K562 (cell line): ENCODE results near the gene ACAP3. TPM values are rescaled to one million over a fixed set of nuclear protein-coding genes. Genes with fewer than 3 reads are reported as not detected.
A peak's percentile ranks its signal among the peaks of the same experiment; 100 is the strongest.

Experiments
- ATAC-seq: fragments of 200-7000 bp; cut with Tn5 transposase; 3 replicates; pipeline ENCODE4 v1.9.1; 2020; ENCODE audit warnings: moderate library complexity
- BruUV-seq: library from RNA; stranded (reverse); fragments of 400-500 nt; replicated peaks from 2 replicates; lab custom pipeline; 2021; lab: Mats Ljungman, UMichigan
- CTCF ChIA-PET: fragments of 300-600 bp; formaldehyde crosslinking; extraction: SDS; loops from one replicate; lab custom pipeline; 2021; ENCODE audit warnings: low intra/inter-chr PET ratio; lab: Yijun Ruan, JAX
- POLR2A ChIA-PET: fragments of 300-600, 350-650 bp; sonication (Branson Sonifier 250); formaldehyde crosslinking; extraction: SDS; loops from one replicate; lab custom pipeline; 2021; ENCODE audit warnings: antibody characterized with exemption, inconsistent platforms; lab: Yijun Ruan, JAX
- DNase-seq, 4 experiments: peaks; one replicate each; pipeline versions ENCODE4 v3.0.0 to v3.0.0-alpha.2; 2011 to 2018; ENCODE audit warnings: low spot score in 3 of 4, mixed read lengths in 3 of 4; ENCODE audit errors: extremely low read depth in 1 of 4
- FAIRE-seq: peaks from 2 replicates; lab custom pipeline; 2011; peaks lifted over from hg19 to GRCh38; lab: Jason Lieb, UNC
- H2AFZ ChIP-seq: 2 replicates; pipeline ENCODE4 v1.6.0; 2011; ENCODE audit warnings: low read depth, low read length, control low read depth, inconsistent platforms
- H3K27ac ChIP-seq: fragments of 200-600 bp; 3 replicates; pipeline ENCODE4 v1.8.0; 2011; ENCODE audit warnings: low read depth, mild to moderate bottlenecking, control low read depth, inconsistent platforms, low read length, moderate library complexity, mixed read lengths; ENCODE audit errors: extremely low read depth
- H3K27me3 ChIP-seq, 2 experiments: fragments of 300-600 bp in 1 of 2; 2 replicates in 1 of 2; 3 replicates in 1 of 2; pipeline versions ENCODE4 v1.6.0 to v1.8.0; 2011; ENCODE audit warnings: inconsistent platforms in 2 of 2, low read length in 2 of 2, mild to moderate bottlenecking in 1 of 2, mixed read lengths in 1 of 2, moderate library complexity in 1 of 2; ENCODE audit not compliant: control insufficient read depth in 2 of 2, insufficient read depth in 2 of 2
- H3K36me3 ChIP-seq: fragments of 300-600 bp; 3 replicates; pipeline ENCODE4 v1.8.0; 2011; ENCODE audit warnings: mild to moderate bottlenecking, low read length, inconsistent platforms; ENCODE audit not compliant: control insufficient read depth, insufficient read depth
- H3K4me1 ChIP-seq, 2 experiments: fragments of 200-600 bp in 1 of 2; replicated peaks in 1 of 2; 2 replicates in 1 of 2; 3 replicates in 1 of 2; pipeline versions ENCODE4 v1.5.1 to v1.8.0; 2011; ENCODE audit warnings: inconsistent platforms in 2 of 2, low read length in 2 of 2, mild to moderate bottlenecking in 1 of 2, mixed read lengths in 1 of 2, moderate library complexity in 1 of 2; ENCODE audit not compliant: control insufficient read depth in 2 of 2, insufficient read depth in 2 of 2
- H3K4me2 ChIP-seq: 2 replicates; pipeline ENCODE4 v1.6.1; 2011; ENCODE audit warnings: low read length, control low read depth, inconsistent platforms, mixed read lengths; ENCODE audit not compliant: insufficient read depth
- H3K4me3 ChIP-seq: fragments of 200-600 bp; sonication (generic), shearing (Covaris generic); 2 replicates; pipeline ENCODE4 v1.5.1; 2016; ENCODE audit warnings: control low read depth, inconsistent platforms
- H3K79me2 ChIP-seq: fragments of 200-600 bp; 3 replicates; pipeline ENCODE4 v1.8.0; 2011; ENCODE audit warnings: low read length, inconsistent platforms; ENCODE audit not compliant: control insufficient read depth, insufficient read depth
- H3K9ac ChIP-seq, 2 experiments: 2 replicates each; pipeline versions ENCODE4 v1.6.0 to v1.6.1; 2011; ENCODE audit warnings: low read depth in 2 of 2, low read length in 2 of 2, control low read depth in 1 of 2, inconsistent platforms in 1 of 2, mild to moderate bottlenecking in 1 of 2, mixed read lengths in 1 of 2; ENCODE audit not compliant: insufficient read depth in 1 of 2
- H3K9me1 ChIP-seq: one replicate; pipeline ENCODE4 v1.6.0; 2011; ENCODE audit warnings: inconsistent platforms, mild to moderate bottlenecking, low read length, moderate library complexity; ENCODE audit not compliant: control insufficient read depth, insufficient read depth
- H3K9me3 ChIP-seq: replicated peaks from 2 replicates; pipeline ENCODE4 v1.5.1; 2011; ENCODE audit warnings: low read depth, low read length, inconsistent platforms; ENCODE audit not compliant: control insufficient read depth, insufficient read depth
- H4K20me1 ChIP-seq: replicated peaks from 2 replicates; pipeline ENCODE4 v1.6.1; 2011; ENCODE audit warnings: low read length, inconsistent platforms, mixed read lengths; ENCODE audit not compliant: control insufficient read depth, insufficient read depth
- CBX5 ChIP-seq: IDR thresholded peaks from 2 replicates; pipeline ENCODE4 v1.6.1; 2014; ENCODE audit warnings: low read depth, borderline replicate concordance
- MAX ChIP-seq: sonication (generic); formaldehyde crosslinking; IDR thresholded peaks from 2 replicates; pipeline ENCODE4 v1.9.0; 2022; ENCODE audit warnings: mild to moderate bottlenecking, missing genetic modification reagents
- MYNN ChIP-seq, 2 experiments: sonication (generic); formaldehyde crosslinking in 1 of 2; IDR thresholded peaks; 2 replicates each; pipeline versions ENCODE4 v1.5.0 to v1.6.1; 2016 to 2020; ENCODE audit warnings: antibody characterized with exemption in 1 of 2, missing genetic modification reagents in 1 of 2
- THAP12 ChIP-seq: fragments of 250-450 bp; sonication (Bioruptor Pico); IDR thresholded peaks from 2 replicates; pipeline ENCODE4 v1.9.0; 2021; ENCODE audit warnings: mild to moderate bottlenecking, inconsistent platforms
- ZBTB33 ChIP-seq: sonication (generic); formaldehyde crosslinking; IDR thresholded peaks from 2 replicates; pipeline ENCODE4 v1.8.1; 2023; ENCODE audit warnings: mild to moderate bottlenecking, missing genetic modification reagents
- ZFPM2 ChIP-seq: fragments of 250-450 bp; sonication (Bioruptor Pico); IDR thresholded peaks from 2 replicates; pipeline ENCODE4 v1.5.1; 2022; ENCODE audit warnings: mild to moderate bottlenecking
- WGBS: fragments of 100-300 bp; shearing (Covaris generic); methylation state at CpG from one replicate; pipeline ENCODE4 v1.1.6; 2016; ENCODE audit warnings: low coverage, mixed read lengths; ENCODE audit not compliant: insufficient coverage; ENCODE audit errors: missing lambda C conversion rate; 5-methylcytosine and 5-hydroxymethylcytosine counted together
- in situ Hi-C: fragments of 300-500 bp; cut with MboI; formaldehyde crosslinking; loops from 4 replicates; pipeline ENCODE4 v1.15.0; 2018; ENCODE audit warnings: inconsistent platforms, mixed read lengths
- intact Hi-C: fragments of 100-400 bp; cut with micrococcal nuclease; formaldehyde crosslinking; loops from 2 replicates; pipeline ENCODE4 v1.14.2; 2022
- polyA plus RNA-seq, 8 experiments: library from polyadenylated mRNA; depleted of rRNA in 4 of 8; stranded (reverse) in 5 of 8; unstranded in 3 of 8; fragments of >200 nt; fragmentation: Nextera tagmentation in 2 of 8; fragmentation: Illumina TruSeq in 1 of 8; extraction: Ambion mirVana in 2 of 8; extraction: Trizol in 1 of 8; gene quantifications; 2 replicates each; pipeline versions ENCODE4 v1.2.1 to v1.2.3, GENCODE V29; 2011 to 2014; ENCODE audit warnings: inconsistent platforms in 1 of 8, missing spikeins in 1 of 8
- total RNA-seq, 7 experiments: library from RNA; depleted of rRNA in 6 of 7; stranded (reverse); fragments of >200 nt in 6 of 7; fragmentation: Illumina TruSeq in 2 of 7; extraction: Trizol in 2 of 7; gene quantifications; 2 replicates each; pipeline versions ENCODE4 v1.2.1 to v1.2.3, GENCODE V29; 2011 to 2021; ENCODE audit warnings: low replicate concordance in 1 of 7
- TF ChIP-seq, protein P1 (sequence below), 3 experiments: fragments of 200-800 bp in 1 of 3; sonication (Bioruptor generic) in 1 of 3; sonication (generic) in 1 of 3; formaldehyde crosslinking in 1 of 3; IDR thresholded peaks; 2 replicates each; pipeline versions ENCODE4 v1.6.1 to v1.8.0; 2016 to 2022; ENCODE audit warnings: mild to moderate bottlenecking in 2 of 3, missing compliant biosample characterization in 2 of 3, missing genetic modification characterization in 2 of 3, missing genetic modification reagents in 1 of 3
- TF ChIP-seq, protein P2 (sequence below): fragments of 450-650 bp; formaldehyde crosslinking; IDR thresholded peaks from 2 replicates; pipeline ENCODE4 v1.4.0; 2020; ENCODE audit warnings: mild to moderate bottlenecking, moderate library complexity

Gene ACAP3
- total and polyA plus RNA-seq, 9 of the 15 experiments (the other 6 are each of a cell fraction or from before 2014, with no cell fraction given), result 0.01 to 49.0 (median 12.0) TPM

DNA sequence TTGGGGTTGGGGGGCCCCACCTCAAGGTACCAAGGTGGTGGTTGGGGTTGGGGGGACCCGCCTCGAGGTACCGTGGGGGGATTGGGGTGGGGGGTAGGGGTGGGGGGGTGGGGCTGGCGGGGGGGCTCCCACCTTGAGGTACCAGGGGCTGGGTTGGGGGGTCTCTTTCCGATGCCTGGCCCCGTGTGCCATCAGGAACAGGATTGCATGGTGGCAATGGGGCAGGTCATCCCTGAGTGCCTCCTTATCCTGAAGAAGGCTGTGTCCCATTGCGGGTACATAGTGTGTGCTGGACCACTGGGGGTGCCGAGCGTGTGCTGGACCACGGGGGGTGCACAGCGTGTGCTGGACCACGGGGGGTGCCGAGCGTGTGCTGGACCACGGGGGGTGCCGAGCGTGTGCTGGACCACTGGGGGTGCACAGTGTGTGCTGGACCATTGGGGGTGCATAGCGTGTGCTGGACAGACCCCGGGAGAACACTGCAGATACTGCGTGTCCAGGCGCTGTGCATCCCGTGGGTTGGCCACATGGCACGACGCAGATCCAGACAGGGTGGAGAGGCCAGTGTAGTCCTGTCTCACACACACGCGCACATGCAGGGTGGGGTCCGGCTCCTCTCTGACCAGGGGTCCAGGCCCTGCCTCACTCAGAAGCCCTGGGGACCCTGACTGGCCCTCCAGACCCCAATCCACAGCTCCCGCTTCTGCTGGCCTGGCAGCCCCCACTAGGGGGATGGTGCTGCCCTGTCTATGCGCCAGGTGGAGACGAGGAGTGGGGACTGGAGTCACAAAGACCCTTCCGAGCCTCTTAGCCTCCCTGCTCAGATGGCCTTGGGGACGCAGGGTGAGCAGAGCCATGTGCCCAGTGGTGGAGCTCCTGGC, 23.3 kb downstream of the ACAP3 start:
- no TSS peak for BruUV-seq

More for the DNA sequence above, 23.3 kb downstream of the ACAP3 start:
- no peak overlapping the region for H3K4me3 ChIP-seq
- CTCF ChIA-PET, result no interaction called here
- H4K20me1 ChIP-seq, result peaks cover 3% of the 10 kb centered on the region; the same call in 1 of the 2 replicates
- WGBS, result 49% methylated on average over 23 of the region's 32 CpGs
- TF ChIP-seq ZFPM2 (CRISPR knock-in tag) (no peak), MAX (CRISPR knock-in tag) (peak; percentile 43), ZBTB33 (CRISPR knock-in tag) (peak; percentile 28; the same call in 1 of the 2 replicates), MYNN (IDR thresholded peaks at IDR 0.05) (no peak), MYNN (CRISPR knock-in tag; IDR thresholded peaks at IDR 0.05) (no peak), CBX5 (no peak), THAP12 (peak; percentile 18; the same call in 1 of the 2 replicates)
- TF ChIP-seq, protein P1, sequence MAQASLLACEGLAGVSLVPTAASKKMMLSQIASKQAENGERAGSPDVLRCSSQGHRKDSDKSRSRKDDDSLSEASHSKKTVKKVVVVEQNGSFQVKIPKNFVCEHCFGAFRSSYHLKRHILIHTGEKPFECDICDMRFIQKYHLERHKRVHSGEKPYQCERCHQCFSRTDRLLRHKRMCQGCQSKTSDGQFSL (CRISPR knock-in tag; IDR thresholded peaks at IDR 0.05), result peak; percentile 80; the same call in 1 of the 2 replicates
- TF ChIP-seq, protein P1 (tag; IDR thresholded peaks at IDR 0.05), result peak in 1 of 2 experiments; percentile 56; a peak in 1 of 4 replicates
- TF ChIP-seq, protein P2, sequence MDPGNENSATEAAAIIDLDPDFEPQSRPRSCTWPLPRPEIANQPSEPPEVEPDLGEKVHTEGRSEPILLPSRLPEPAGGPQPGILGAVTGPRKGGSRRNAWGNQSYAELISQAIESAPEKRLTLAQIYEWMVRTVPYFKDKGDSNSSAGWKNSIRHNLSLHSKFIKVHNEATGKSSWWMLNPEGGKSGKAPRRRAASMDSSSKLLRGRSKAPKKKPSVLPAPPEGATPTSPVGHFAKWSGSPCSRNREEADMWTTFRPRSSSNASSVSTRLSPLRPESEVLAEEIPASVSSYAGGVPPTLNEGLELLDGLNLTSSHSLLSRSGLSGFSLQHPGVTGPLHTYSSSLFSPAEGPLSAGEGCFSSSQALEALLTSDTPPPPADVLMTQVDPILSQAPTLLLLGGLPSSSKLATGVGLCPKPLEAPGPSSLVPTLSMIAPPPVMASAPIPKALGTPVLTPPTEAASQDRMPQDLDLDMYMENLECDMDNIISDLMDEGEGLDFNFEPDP (CRISPR knock-in tag), result no peak
- TF ChIP-seq, all 486 proteins: peak for 4
- no peaks in the 10 kb centered on the region for H3K36me3 ChIP-seq
- no peak overlapping the region for H3K27ac ChIP-seq
- H3K79me2 ChIP-seq, result no peaks in the 10 kb centered on the region
- no peak overlapping the region; a peak in 1 of 4 replicates for H3K9ac ChIP-seq
- FAIRE-seq, result no peak
- no peak overlapping the region for H3K4me2 ChIP-seq
- H2AFZ ChIP-seq, result no peak overlapping the region
- intact Hi-C loops, result no loop called here
- H3K9me1 ChIP-seq, result peaks cover 3% of the 10 kb centered on the region
- POLR2A ChIA-PET, result no interaction called here
- peaks cover 2 to 29% of the 10 kb centered on the region in 2 experiments; a peak in 3 of 5 replicates for H3K27me3 ChIP-seq
- no peaks in the 10 kb centered on the region for H3K9me3 ChIP-seq
- peaks cover 0 to 66% of the 10 kb centered on the region in 2 experiments; a peak in 3 of 5 replicates for H3K4me1 ChIP-seq
- in situ Hi-C loops, result no loop called here
- no peak for ATAC-seq
- no peak for DNase-seq
